HG02623 (cell line): ENCODE data around the gene PSMB2.
A peak's percentile ranks its signal among the peaks of the same experiment; 100 is the strongest.
"Not testable (repeated sequence)": the region's sequence is repeated elsewhere in the genome, so short reads cannot be mapped to it uniquely, and the experiment has no call there.

Experiments
- ATAC-seq: cut with Tn5 transposase; IDR thresholded peaks from one replicate; pipeline ENCODE4 v1.9.1; 2021; ENCODE audit warnings: moderate library complexity; ENCODE audit not compliant: unreplicated experiment

PSMB2 gene

DNA sequence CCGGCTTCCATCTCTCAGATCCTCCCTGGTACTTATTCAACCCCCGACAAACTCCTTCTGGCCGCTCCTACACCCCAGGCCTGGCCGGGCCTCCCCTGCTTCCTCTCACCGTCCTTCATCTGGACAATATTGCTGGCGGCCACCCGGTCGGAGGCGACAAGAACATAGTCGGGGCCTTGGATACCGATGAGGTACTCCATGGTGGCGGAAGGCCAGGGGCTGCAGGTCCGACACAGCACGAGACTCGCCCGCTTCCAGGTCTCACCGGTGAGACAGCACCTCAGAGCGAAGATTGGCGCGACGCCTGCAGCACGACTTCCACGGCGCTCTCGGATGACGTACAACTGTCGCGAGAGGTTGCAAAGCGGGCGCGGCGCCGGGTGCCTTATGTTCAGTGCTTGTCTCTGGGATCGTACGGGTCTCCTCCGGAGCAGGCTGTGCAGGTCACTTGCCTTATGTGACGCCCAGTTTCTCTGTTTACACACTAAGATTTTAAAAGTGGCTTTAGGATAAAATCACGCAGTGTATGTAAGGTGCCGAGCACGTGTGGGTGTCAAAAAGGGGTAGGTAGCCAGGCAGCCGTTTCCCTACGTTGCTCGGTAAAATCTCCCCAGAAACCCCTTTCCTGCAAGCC lies at the start of gene PSMB2:
Gene PSMB2, minus strand, starts transcription at position 294 of the 634 bp plus-strand sequence. Its CDS starts 94 bp downstream, at position 200.
- peak; percentile 71 for ATAC-seq

DNA sequence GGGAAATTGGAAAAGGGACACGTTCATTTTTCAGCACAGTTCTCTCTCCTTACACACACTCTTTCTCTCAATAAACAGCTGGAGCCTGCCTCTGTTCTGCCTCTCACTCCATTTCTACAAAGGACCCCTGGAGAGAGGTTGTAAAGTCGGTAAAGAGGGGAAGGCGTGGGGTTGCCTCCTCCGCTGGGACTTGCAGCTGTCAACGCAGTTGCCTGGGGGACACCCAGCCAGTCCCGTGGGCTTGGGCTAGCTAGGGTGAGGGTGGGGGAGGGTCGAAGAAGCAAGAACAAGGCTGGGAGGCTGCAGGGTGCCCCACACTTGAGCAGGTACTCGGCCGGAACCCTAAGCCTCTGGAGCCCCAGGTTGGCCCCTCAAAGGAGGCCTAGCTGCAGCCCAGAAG lies 49.8 kb upstream of the PSMB2 start:
- ATAC-seq = no peak

DNA sequence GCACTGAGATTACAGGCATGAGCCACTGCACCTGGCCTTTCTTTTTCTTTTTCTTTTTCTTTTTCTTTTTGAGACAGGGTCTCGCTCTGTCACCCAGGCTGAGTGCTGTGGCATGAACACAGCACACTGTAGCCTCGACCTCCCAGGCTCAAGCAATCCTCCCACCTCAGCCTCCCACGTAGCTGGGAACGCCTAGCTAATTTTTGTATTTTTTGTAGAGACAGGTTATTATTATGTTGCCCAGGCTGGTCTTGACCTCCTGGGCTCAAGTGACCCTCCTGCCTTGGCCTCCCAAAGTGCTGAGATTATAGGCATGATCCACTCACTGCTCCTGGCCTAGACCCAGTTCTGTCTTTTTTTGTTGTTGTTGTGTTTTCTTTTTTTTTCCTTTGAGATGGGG lies 48.8 kb upstream of the PSMB2 start:
- not testable (repeated sequence) for ATAC-seq

DNA sequence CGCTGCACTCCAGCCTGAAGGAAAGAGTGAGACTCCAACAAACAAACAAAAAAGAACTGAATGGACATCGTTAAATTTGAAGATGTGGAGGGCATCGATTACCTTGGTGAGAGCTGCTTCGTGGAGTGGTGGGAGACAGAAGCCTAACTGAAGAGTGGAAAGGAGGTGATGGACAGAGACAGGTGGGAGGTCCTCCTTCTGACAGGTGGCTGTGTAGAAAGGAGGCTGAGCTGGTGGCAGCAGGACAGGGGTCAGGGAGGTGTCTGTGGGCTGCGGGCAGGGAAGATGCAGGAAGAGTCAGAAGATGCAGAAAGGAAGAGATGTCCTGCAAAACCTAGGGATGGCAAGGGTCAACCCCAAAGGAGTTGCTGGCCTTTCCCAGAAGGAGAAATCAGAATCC lies 46.8 kb upstream of the PSMB2 start:
- ATAC-seq = no peak

DNA sequence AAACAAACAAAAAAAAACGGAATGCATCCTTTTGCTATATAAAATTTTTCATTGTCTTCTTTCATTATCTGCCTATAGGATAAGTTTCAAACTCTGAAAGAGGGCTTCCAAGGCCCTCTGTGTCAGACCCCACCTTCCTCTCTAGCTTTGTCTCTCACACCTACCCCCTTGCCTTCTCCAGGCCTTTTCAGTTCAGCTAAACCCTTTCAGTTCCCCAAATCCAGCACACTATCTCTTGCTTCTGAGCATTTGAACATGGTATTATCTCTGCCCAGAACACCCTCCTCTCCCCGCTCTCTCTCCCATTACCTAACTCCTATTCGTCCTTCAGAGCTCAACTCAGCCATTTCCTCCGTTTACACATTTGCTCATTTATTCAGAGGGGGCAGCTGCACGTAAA lies 41.7 kb upstream of the PSMB2 start:
- ATAC-seq = no peak

DNA sequence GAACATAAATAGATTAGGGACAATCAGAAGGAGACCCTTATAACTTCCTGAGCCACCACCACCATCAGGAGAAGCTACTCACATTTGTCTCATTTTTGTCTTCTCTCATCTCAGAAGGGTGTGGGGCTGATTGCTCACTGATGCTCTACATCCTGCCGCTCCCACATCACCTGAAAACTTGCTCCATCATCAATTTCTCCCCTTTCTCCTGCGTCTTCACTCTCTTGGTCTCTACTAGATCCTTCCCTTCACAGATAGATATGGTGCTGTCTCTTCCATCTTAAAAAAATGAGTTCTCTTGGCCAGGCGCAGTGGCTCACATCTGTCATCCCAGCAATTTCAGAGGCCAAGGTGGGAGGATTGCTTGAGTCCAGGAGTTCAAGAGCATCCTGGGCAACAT lies 38.9 kb upstream of the PSMB2 start:
- ATAC-seq = no peak

DNA sequence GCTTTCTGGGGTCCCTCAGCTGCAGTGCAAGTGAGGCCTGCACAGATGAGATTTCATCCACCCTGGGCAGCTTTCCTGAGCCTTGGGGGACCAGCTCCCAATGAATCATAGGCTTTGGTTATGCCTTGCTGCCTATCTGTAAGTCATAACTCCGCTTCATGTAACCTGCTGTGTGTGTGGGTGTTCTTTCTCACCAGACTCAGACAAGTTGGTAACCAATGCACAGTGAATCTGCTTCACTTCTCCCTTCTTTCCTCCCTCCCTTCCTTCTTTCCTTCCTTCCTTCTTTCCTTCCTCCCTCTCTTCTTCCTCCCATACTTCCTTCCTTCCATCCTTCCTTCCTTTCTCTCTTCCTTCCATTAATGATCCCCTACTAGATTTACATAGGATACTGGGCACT lies 34.4 kb upstream of the PSMB2 start:
- no peak for ATAC-seq

DNA sequence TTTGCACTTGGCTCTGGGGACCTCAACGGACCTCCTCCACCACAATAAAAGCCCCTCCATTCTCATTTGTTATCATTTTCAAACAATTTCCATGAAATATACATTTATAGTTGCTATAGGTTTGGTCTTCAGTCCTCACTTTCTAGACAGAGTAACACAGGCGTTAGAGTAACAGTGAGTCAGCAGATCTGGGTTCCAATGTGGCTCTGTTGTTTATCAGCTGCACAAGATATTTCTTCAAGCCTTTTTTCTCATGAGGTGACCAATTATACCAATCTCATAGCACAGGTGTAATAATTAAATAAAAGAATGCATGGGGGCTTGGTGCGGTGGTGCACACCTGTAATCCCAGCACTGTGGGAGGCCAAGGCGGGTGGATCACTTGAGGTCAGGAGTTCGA lies 32.8 kb upstream of the PSMB2 start:
- ATAC-seq = no peak

DNA sequence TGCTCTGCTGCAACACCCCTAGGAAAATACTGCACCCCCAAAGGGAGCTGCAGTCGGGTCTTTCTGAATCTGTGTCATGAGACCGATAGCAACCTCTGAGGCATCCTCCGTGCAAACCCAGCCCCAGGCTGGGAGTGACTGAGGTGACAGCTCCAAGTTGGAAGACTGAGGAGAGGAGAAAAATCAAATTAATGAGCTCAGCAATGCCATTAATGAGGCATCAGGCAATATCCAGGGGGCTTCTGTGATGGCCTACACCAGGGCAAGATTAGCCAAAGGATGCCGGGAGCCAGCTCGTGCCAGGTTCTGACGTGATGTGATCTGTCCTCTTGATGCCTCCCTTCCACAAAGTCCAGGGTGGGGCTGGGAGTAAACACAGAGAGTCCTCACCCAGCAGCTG lies 30.8 kb upstream of the PSMB2 start:
- no peak for ATAC-seq

DNA sequence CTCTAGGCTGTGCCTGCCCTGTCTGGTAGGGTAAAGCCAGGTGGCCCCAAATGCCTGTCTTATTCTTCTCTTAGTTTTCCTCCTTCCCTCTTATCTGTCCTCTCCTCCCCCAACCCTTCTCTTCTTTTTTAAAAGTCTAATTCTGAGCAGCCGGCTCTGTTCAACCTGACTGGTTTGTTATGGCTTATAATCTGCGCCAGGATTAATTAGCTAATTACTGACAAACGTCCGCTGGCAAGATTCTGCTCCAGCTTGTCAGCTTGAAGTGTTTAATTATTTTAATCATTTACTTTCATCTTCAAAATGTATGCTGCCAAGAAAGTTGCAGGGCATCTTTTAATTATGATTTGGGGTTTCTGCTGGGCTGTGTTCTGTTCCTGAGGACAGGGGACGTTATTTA lies 27.2 kb upstream of the PSMB2 start:
- ATAC-seq = no peak

DNA sequence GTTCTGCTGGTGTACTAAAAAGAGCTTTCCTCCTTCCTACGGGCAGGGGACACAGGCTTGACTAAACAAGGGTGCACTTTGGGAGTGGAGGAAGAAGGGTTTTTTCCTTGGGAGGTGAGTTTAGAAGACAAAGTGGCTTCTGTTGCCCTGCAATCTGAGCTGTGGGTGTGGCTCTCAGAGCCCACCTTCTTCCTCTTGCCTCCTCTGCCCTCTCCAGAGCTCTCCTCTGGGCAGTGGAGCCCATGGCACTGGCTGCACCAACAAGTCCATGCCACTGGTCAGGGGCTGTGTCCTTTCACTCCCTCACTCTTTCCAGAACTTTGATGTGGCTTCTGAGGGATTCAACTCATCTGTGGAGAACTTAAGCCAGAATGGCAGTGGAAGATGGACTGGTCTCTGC lies 25.6 kb upstream of the PSMB2 start:
- ATAC-seq = no peak

DNA sequence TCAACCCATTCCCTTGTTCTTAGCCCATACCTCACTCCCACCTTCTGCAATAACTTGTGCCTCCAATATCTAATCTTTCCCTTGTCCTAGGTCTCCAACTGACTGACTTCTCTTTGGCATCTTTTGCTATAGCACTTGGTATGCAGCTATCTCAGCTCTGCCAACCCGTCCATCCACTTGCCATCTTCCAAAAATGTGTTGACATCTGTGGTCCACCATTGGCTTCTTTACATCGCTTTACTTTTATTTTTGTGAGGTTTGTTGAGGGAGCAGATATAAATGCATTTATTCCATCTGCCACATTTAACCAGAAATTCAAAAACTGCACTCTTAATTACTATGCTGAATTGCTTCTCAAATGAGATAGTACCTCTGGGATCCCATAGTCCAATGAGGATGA lies 24.9 kb upstream of the PSMB2 start:
- ATAC-seq = no peak

DNA sequence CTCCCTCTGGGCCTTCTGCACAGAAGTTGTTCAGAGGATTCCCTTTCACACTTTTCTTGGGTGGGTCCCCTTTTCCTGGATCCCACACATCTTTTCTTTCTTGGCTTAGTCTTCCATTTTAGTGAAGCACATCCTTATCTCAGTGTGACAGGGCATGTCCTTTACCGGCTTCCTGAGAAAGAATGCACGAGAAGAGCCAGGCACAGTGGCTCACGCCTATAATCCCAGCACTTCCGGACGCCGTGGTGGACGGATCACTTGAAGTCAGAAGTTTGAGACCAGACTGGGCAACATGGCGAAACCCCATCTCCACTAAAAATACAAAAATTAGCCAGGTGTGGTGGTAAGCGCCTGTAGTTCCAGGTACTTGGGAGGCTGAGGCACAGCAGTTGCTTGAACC lies 22.1 kb upstream of the PSMB2 start:
- ATAC-seq = no peak

DNA sequence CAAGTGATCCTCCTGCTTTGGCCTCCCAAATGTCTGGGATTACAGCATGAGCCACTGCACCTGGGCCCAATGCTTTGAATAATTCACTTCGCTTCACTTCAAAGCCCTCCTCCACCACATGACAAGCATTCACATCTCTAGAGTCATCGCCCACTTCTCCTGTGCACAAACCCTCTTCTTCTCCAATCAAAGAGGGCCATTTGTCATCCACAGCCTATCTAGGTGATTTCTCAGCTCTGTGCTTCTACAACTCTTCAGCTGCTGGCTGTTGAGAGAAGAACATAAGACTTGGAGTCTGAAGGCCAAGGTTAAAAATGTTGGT lies 20.1 kb upstream of the PSMB2 start:
- no peak for ATAC-seq

DNA sequence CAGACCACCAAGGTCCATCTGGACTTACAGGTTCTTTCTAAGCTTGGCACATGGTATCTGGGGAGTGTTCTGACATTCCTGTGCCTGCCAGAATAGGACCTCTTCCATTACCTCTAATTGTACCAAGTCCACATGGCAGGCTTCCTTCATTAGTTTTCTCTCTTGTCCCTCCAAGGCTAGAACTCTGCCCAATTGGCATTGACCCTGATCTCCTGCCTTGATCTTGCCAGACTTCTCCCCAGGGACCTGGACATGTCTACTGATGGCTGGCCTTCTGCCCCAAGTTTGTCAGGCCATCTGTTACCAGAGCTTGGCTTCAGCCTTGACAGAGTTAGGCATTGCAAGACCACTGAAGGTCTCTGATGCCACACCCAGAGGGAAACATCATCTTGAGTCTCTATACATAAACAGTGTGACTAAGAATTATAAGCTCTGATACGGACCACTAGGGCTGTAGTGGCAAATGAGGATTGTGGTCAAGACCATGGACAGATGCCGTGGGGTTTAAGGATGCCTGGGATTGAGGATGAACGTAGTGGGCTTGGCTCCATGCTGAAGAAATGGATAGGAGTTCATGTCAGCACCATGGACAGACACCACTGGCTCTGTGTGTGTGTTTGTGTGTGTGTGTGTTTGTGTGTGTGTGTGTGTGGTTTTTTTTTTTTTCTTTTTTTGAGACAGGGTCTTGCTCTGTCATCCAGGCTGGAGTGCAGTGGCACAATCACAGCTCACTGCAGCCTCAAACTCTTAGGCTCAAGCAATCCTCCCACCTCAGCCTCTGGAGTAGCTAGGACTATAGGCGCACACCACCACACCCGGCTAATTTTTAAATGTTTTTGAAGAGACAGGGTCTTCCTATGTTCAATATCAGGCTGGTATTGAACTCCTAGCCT lies 19.5 kb upstream of the PSMB2 start:
- ATAC-seq = no peak

DNA sequence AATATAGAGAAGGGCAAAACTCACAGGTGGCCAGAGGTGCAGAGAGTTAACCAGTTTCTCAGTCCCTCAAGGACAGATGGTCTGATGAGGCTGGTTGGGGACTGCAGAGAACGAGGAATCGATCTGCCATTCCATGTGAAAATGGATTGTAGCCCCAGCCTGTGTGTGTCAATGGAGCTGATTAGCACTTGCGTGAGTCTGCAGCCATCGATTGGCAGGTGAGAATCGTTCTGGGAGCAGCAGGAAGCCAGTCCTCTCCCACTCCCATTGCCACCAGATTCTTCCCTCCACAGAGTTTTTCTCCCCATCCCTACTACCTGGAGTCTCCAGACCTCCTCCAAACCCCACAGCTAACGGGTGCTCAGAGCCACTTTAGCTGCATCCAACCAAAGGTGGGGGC lies 18.3 kb upstream of the PSMB2 start:
- ATAC-seq = no peak

DNA sequence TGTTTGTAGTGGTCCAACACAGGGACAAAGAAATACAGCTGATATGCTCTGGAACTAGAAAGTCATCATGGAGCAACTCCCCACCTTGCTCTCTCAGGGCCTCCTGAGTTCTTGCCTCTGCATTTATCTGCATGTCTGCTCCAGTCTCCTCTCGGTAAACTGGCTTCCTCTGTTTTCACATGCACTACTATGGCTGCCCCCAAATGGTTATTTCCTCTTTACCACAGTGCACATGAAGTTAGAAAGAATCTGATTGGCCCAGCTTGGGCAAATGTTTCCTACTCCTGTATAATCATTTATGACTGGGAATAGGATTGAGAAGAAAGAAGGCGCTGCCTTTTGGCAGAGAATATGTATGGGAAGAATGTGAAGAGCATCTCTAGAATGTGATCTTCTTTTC lies 16.5 kb upstream of the PSMB2 start:
- no peak for ATAC-seq

DNA sequence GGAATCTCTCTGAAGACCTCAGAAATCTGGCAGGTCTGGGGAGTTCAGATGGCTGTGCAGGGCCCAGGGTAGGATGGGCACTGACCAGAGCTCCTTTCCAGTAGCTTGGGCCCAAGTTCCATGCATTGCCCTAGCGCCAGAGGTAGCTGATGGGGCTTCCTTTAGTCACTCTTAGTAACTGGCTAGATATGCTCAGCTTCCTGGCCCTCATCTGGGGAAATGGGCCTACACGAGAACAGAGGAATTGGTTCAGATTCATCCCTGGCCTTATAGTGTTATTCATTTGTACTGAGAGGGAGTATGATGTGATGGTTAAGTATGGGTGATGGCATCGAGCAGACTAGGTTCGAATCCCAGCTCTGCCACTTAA lies 15.5 kb upstream of the PSMB2 start:
- ATAC-seq = no peak

DNA sequence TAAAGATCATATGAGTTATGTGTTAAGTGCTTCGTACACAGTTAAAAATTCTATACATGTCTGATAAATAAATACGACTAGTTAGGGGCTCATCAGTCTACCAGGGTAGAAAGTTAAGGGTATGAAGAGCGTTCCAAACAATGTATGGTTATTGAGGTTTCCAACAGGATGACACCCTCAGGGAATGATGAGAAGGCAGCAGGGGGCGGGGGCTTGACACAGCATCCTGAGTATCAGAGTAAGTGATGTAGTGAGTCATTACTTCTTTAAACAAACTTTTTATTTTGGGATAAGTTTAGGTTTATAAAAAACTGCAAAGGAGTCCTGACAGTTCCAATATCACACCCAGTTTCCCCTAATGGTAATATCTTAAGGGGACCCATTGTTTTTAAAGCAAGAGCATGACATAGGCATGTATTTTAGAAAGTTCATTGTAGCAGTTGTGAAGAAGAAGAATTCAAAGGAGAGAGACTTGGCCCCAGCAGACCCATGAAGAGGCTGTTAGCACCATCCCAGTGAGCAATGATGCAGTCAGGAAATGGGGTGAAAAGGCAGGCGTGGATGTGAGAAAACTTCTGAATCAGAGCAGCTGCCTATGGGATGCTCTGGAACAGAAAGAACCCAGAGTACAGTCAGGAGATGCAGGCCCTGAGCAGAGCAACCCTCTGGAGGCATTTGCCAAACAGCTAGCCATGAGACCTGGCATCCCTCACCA lies 15.0 kb upstream of the PSMB2 start:
- ATAC-seq = no peak

DNA sequence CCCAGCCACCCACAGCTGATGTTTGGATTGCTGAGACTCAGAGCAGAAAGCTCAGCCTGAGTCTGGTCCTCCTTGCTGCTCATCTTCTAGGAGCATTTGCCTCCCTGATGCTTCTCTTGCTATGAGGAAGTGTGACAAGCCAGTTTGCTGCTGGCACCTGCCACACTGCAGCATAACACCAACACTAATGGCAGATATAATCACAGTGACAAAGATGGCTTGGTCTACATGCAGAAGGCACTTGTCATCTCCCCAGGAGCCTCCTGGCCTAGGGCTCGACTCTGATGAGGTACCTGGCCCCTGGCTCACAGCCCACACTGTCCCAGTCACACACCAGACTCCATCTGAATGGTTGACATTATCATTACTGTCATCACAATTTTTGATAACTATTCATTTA lies 13.9 kb upstream of the PSMB2 start:
- ATAC-seq = no peak

DNA sequence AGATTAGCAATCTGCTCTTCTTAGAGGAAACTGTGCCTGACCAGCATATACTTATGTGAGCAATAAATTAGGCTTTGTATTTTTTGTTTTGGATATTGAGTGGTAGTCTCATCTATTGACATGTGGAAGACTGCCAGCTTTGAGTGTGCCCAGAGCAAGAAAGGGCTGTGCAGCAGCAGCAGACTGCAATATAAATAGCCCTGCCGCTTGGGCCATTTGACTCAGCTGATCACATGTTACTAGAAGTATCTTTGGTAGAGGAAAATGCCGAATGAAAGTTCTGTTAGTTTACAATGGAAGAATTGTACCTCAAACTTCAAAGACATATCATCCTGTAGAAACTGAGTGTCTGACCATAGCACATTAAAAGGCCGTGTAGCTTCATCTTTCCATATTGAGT lies 9.1 kb upstream of the PSMB2 start:
- no peak for ATAC-seq

DNA sequence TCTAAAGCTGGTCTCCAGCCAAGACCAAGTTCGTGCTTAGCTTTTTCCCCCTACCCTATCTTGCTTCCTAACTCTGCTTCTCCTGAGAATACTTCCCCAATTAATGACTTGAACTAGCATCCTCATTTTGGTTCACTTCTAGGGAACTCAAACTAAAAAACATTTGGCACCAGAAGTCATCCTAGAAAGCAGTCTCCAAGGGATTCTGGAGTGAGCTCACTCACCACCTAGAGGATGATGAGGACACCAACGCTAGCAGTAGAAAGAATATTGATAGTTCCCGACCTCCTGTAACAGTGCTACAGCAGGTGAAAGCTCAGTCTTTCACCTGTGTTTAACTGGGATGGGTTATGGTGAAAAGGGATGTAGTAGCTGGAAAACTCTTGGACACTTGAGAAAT lies 4.7 kb upstream of the PSMB2 start:
- no peak for ATAC-seq
